ENCODE measurements around the gene SDK2.

The SDK2 gene

GRCh38 chr17:73285603-73285908 is 358.7 kb downstream of the SDK2 start:
- TF ChIP-seq CTCF (IDR thresholded peaks at IDR 0.05; ENCODE audit: borderline replicate concordance, insufficient read depth, low read depth, low read length), result no peak
- no peak overlapping the region for H3K4me3 ChIP-seq (ENCODE audit: low read depth, low read length)

- TF ChIP-seq CTCF (IDR thresholded peaks at IDR 0.05; ENCODE audit: borderline replicate concordance, insufficient read depth, low read depth, low read length), result no peak
- H3K4me3 ChIP-seq (ENCODE audit: low read depth, low read length), result no peak overlapping the region
Measured at GRCh38 chr17:73284906-73285602, 359.2 kb downstream of the SDK2 start.

All from GM12875 (cell line).